ENCODE data around the gene ELK3.

The ELK3 gene

DNA sequence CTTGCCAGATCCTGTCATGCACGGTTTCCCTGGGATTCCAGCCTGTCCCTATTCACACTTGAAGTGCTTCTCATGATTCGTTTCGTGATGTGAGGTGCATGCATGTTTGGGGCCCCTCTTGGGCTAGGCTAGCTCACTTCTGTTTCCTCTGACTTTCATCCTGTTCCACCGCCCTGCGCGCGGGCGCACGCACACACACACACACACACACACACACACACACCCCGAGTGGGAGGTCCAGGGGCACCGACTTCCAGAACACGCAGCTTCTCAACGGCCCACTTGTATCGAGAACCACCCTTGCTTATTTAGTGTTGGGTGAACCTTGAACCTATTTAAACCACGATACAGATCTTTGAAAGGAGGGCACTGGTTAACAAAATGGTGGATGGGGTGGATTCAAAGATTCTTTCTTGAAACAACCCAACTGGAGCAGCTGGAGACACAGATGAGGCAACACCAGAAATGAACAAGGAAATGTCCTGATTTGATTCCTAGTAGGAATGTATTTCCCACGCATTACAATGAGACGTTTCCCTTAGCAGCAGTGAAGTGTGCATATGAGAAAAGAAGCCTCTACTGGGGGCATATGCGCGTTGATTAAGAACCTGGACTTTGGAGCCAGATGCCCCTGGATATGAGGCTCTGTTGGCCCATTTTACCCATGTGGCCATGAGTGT is 16.3 kb downstream of the ELK3 start:
- DNase-seq (ENCODE audit: low read depth) = no peak

DNA sequence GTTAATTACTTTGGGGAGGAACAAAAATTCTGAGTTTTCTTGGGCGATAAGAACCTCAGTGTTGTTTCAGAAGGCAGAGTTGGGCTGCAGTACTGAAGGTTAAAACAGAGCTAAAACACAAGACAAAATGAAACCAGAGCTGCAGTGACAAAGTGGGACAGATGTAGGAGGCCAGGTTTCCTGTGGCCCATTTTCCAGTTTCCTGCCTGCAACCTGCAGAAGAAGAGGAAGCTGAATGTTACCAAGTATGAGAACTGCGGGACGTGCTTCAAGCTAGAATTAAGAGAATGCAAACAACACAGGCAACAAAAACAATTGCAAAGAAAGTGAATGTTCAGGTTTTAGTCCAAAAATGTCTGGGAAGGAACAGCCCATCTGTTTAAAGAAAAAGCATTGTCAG is 17.8 kb downstream of the ELK3 start:
- H3K4me3 ChIP-seq (ENCODE audit: low read depth, low read length) = no peak overlapping the region

More for the DNA sequence above, 16.3 kb downstream of the ELK3 start:
- TF ChIP-seq, protein P1, sequence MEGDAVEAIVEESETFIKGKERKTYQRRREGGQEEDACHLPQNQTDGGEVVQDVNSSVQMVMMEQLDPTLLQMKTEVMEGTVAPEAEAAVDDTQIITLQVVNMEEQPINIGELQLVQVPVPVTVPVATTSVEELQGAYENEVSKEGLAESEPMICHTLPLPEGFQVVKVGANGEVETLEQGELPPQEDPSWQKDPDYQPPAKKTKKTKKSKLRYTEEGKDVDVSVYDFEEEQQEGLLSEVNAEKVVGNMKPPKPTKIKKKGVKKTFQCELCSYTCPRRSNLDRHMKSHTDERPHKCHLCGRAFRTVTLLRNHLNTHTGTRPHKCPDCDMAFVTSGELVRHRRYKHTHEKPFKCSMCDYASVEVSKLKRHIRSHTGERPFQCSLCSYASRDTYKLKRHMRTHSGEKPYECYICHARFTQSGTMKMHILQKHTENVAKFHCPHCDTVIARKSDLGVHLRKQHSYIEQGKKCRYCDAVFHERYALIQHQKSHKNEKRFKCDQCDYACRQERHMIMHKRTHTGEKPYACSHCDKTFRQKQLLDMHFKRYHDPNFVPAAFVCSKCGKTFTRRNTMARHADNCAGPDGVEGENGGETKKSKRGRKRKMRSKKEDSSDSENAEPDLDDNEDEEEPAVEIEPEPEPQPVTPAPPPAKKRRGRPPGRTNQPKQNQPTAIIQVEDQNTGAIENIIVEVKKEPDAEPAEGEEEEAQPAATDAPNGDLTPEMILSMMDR (conservative IDR thresholded peaks at IDR 0.05; ENCODE audit: low read depth, low read length) = no peak
- no peak overlapping the region for H3K4me3 ChIP-seq (ENCODE audit: low read depth, low read length)

DNA sequence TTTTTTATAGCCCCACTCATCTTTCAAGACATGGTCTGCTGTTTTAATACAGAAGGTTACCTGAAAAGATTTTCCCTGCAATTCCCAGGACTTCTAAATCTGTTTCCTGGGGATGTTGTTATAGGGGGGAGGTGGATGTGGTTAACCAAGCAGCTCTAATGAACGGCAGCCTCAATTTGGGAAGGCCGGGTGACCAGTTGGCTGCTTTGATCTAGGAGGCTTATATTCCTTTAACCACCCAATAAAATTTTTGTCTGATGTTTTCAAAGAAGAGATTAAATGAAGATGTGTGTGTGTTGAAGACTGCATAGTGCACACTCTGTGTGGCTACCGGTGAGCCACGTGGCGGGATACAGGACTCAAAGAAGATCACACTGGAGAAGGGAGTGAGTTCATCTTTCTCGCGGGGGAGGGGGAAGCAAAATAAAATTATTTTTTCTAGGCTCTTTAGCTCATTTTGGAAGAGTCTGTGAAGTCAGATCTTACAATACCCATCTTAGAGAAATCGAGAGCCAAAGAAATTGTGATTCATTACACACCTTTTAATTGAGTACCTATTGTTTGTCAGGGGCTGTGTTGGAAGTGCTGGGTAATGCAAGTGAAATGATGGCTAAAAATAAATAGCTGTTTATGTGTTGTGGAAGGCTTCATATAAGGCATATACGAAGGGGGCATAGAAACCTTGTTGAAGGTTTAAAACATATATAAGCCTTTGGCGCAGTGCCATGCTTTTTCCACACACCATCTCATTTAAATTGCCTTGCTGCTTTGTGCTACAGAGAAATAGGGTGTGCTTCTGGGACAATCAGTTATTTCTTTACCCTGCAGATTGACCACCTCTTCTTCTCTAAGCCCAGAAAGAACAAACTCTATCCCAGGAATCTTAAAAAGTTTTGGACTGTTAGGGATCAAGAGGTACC is 18.5 kb downstream of the ELK3 start:
- no peak overlapping the region for H3K4me3 ChIP-seq (ENCODE audit: low read depth, low read length)
- no peak for DNase-seq (ENCODE audit: low read depth)
- TF ChIP-seq, protein P1 (conservative IDR thresholded peaks at IDR 0.05; ENCODE audit: low read depth, low read length) = no peak

More for the DNA sequence above, 17.8 kb downstream of the ELK3 start:
- TF ChIP-seq, protein P1 (conservative IDR thresholded peaks at IDR 0.05; ENCODE audit: low read depth, low read length) = no peak
- no peak for DNase-seq (ENCODE audit: low read depth)

DNA sequence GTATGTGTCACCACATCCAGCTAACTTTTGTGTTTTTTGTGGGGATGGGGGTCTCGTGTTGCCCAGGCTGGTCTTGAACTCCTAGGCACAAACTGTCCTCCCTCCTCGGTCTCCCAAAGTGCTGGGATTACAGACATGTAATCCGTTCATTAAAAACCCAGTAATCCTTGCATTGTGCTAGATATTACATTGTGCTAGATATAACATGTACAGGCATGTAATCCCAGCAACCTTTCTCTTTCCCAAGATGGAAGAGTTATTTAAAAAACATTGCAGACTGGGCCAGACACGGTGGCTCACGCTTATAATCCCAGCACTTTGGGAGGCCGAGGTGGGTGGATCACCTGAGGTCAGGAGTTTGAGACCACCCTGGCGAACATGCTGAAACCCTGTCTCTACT is 19.7 kb downstream of the ELK3 start:
- DNase-seq (ENCODE audit: low read depth) = no peak
- no peak overlapping the region for H3K4me3 ChIP-seq (ENCODE audit: low read depth, low read length)
- TF ChIP-seq, protein P1 (conservative IDR thresholded peaks at IDR 0.05; ENCODE audit: low read depth, low read length) = no peak

DNA sequence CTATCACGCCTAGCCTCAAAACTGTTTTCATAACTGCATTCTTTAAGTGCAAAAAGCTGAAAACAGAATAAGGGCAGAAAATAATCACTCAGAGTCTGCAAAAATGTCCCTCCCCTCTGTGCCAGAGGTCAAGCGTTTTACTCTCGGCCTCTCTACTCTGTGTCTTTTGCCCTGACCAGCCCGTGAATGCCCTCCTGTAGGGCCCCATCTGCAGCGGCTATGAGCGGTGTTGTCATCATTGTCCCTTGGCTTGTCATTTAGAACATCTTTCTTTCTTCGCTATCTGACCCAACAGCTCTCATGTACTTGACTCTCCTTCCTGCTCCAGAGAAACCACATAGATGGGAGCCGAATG is 21.7 kb downstream of the ELK3 start:
- TF ChIP-seq, protein P1 (conservative IDR thresholded peaks at IDR 0.05; ENCODE audit: low read depth, low read length) = no peak
- DNase-seq (ENCODE audit: low read depth) = no peak

DNA sequence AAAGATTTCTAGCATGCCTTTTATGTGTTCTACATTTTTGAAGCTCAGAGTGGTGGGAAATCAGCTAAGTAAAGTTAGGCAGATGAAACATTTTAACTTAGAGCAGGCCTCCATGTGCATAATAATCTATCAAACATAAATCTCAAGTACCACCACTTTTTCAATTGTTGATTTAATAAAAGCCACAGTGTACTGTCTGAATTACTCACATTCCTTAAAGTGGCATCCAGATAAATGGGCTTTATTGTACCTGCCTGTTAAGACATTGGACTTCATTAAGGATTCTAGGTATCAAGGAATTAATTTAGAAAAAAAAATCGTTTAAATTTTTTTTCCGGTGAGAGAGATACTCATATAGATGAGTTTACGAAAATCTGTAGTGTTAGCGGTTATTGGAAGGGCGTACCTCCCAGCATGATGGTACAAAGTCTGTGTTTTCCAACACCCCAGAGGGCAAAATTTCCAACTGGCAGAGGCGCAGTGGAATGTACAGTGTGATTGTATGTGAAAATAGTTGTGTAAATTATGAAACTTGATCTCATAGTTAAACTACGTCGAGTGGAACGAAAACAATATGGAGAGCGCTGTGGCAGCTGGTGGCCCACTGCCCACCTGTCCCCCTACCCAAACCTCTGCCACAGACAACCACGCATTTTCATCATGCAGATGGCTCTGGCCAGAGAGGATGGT is 25.0 kb downstream of the ELK3 start:
- TF ChIP-seq, protein P1 (conservative IDR thresholded peaks at IDR 0.05; ENCODE audit: low read depth, low read length) = no peak
- H3K4me3 ChIP-seq (ENCODE audit: low read depth, low read length) = no peak overlapping the region
- no peak for DNase-seq (ENCODE audit: low read depth)

More for the DNA sequence above, 21.7 kb downstream of the ELK3 start:
- no peak overlapping the region for H3K4me3 ChIP-seq (ENCODE audit: low read depth, low read length)
